ENCODE measurements around the gene DLGAP1.

GRCh38 chr18:3544537-3544936, 910.6 kb downstream of the DLGAP1 start:
- TF ChIP-seq, protein P1, sequence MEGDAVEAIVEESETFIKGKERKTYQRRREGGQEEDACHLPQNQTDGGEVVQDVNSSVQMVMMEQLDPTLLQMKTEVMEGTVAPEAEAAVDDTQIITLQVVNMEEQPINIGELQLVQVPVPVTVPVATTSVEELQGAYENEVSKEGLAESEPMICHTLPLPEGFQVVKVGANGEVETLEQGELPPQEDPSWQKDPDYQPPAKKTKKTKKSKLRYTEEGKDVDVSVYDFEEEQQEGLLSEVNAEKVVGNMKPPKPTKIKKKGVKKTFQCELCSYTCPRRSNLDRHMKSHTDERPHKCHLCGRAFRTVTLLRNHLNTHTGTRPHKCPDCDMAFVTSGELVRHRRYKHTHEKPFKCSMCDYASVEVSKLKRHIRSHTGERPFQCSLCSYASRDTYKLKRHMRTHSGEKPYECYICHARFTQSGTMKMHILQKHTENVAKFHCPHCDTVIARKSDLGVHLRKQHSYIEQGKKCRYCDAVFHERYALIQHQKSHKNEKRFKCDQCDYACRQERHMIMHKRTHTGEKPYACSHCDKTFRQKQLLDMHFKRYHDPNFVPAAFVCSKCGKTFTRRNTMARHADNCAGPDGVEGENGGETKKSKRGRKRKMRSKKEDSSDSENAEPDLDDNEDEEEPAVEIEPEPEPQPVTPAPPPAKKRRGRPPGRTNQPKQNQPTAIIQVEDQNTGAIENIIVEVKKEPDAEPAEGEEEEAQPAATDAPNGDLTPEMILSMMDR (IDR thresholded peaks at IDR 0.05; ENCODE audit: insufficient read depth, low read length): no peak
- no peak for TF ChIP-seq REST (IDR thresholded peaks at IDR 0.05; ENCODE audit: insufficient replicate concordance, low read depth)
- no peak for TF ChIP-seq GABPA (IDR thresholded peaks at IDR 0.05; ENCODE audit: low read depth)
- TF ChIP-seq POLR2AphosphoS5 (IDR thresholded peaks at IDR 0.05; ENCODE audit: low read depth): no peak
- TF ChIP-seq SPI1 (IDR thresholded peaks at IDR 0.05; ENCODE audit: borderline replicate concordance, low read depth): no peak

Measured in HL-60 (cell line).